ENCODE measurements around the gene KMT2B.

DNA sequence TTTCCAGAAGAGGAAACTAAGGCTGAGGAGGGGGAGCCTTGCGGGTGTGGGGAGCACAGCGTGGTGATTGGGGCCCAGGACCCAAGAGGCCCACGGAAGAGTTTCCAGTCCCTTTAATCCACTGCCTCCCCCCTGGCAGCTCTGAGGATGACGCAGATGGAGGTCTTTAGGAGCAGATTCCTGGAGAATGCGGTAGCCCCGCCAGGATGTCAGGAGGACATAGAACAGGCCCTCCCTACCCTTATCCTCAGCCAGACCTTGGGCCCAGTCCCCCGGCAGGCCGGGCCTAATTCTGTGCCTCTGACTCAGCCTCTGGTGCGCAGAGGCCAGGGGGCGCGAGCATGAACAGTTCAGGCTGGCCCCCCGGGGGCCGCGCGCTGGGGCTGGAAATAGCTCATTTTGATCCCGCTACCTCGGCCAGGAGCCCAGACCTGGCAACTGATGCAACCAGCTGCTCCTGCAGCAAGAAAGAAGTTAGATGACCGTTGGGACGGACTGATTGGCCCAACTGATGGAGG, 39.5 kb downstream of the KMT2B start:
- TF ChIP-seq, protein P1, sequence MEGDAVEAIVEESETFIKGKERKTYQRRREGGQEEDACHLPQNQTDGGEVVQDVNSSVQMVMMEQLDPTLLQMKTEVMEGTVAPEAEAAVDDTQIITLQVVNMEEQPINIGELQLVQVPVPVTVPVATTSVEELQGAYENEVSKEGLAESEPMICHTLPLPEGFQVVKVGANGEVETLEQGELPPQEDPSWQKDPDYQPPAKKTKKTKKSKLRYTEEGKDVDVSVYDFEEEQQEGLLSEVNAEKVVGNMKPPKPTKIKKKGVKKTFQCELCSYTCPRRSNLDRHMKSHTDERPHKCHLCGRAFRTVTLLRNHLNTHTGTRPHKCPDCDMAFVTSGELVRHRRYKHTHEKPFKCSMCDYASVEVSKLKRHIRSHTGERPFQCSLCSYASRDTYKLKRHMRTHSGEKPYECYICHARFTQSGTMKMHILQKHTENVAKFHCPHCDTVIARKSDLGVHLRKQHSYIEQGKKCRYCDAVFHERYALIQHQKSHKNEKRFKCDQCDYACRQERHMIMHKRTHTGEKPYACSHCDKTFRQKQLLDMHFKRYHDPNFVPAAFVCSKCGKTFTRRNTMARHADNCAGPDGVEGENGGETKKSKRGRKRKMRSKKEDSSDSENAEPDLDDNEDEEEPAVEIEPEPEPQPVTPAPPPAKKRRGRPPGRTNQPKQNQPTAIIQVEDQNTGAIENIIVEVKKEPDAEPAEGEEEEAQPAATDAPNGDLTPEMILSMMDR (IDR thresholded peaks at IDR 0.05): no peak
- TF ChIP-seq POLR2AphosphoS5 (IDR thresholded peaks at IDR 0.05): no peak
